Common myeloid progenitor, CD34-positive (primary cell): ENCODE measurements around the gene KCNIP1.

Source experiments
- CTCF ChIA-PET: fragments of 350-600 bp; sonication (Branson Sonifier 250); formaldehyde crosslinking; loops from one replicate; lab custom pipeline; 2021; ENCODE audit warnings: antibody characterized with exemption; lab: Charles Lee
- POLR2A ChIA-PET: fragments of 350-600 bp; sonication (Branson Sonifier 250); formaldehyde crosslinking; loops from one replicate; lab custom pipeline; 2021; ENCODE audit warnings: antibody characterized with exemption; lab: Charles Lee
- DNase-seq, 3 donors: peaks; one replicate each; pipeline versions ENCODE4 v3.0.0 to v3.0.0-alpha.2; 2013
- H3K27ac ChIP-seq, 2 experiments: 1 replicate in 1 of 2; 2 replicates in 1 of 2; pipeline ENCODE4 v1.7.0; 2013; ENCODE audit warnings: inconsistent platforms in 2 of 2, low read length in 2 of 2, mild to moderate bottlenecking in 2 of 2, low read depth in 1 of 2, moderate library complexity in 1 of 2; ENCODE audit not compliant: severe bottlenecking in 2 of 2, insufficient read depth in 1 of 2, poor library complexity in 1 of 2
- H3K27me3 ChIP-seq, 5 experiments: replicated peaks in 2 of 5; 1 replicate in 3 of 5; 2 replicates in 2 of 5; pipeline versions ENCODE4 v1.6.1 to v1.7.0; 2013; ENCODE audit warnings: low read length in 4 of 5, mild to moderate bottlenecking in 2 of 5, moderate library complexity in 2 of 5, inconsistent platforms in 1 of 5; ENCODE audit not compliant: insufficient read depth in 5 of 5, control insufficient read depth in 4 of 5
- H3K36me3 ChIP-seq, 4 experiments: 1 replicate in 2 of 4; 2 replicates in 2 of 4; pipeline versions ENCODE4 v1.6.1 to v1.7.0; 2013; ENCODE audit warnings: low read length in 3 of 4, control low read depth in 1 of 4, mild to moderate bottlenecking in 1 of 4; ENCODE audit not compliant: control insufficient read depth in 4 of 4, insufficient read depth in 4 of 4
- H3K4me1 ChIP-seq, 4 experiments: 1 replicate in 3 of 4; 2 replicates in 1 of 4; pipeline versions ENCODE4 v1.6.1 to v1.7.1; 2013; ENCODE audit warnings: low read length in 3 of 4, mild to moderate bottlenecking in 3 of 4, control low read depth in 1 of 4, inconsistent platforms in 1 of 4, moderate library complexity in 1 of 4; ENCODE audit not compliant: control insufficient read depth in 4 of 4, insufficient read depth in 4 of 4; ENCODE audit errors: control extremely low read depth in 1 of 4
- H3K4me3 ChIP-seq, 7 experiments: 1 replicate in 4 of 7; 2 replicates in 3 of 7; pipeline versions ENCODE4 v1.5.1 to v1.7.0; 2013; ENCODE audit warnings: mild to moderate bottlenecking in 7 of 7, low read length in 6 of 7, moderate library complexity in 6 of 7, inconsistent platforms in 2 of 7, low read depth in 2 of 7, control low read depth in 1 of 7; ENCODE audit not compliant: insufficient read depth in 4 of 7, control insufficient read depth in 1 of 7; ENCODE audit errors: extremely low read depth in 1 of 7
- H3K9me3 ChIP-seq, 5 experiments: 1 replicate in 4 of 5; 2 replicates in 1 of 5; pipeline versions ENCODE4 v1.6.1 to v1.7.1; 2013; ENCODE audit warnings: low read length in 4 of 5, mild to moderate bottlenecking in 2 of 5, inconsistent platforms in 1 of 5, low read depth in 1 of 5, moderate library complexity in 1 of 5; ENCODE audit not compliant: control insufficient read depth in 4 of 5, insufficient read depth in 2 of 5; ENCODE audit errors: control extremely low read depth in 1 of 5
- WGBS: methylation state at CpG from one replicate; pipeline ENCODE4 v1.1.5; 2013; ENCODE audit not compliant: insufficient coverage; 5-methylcytosine and 5-hydroxymethylcytosine counted together

Gene KCNIP1

DNA sequence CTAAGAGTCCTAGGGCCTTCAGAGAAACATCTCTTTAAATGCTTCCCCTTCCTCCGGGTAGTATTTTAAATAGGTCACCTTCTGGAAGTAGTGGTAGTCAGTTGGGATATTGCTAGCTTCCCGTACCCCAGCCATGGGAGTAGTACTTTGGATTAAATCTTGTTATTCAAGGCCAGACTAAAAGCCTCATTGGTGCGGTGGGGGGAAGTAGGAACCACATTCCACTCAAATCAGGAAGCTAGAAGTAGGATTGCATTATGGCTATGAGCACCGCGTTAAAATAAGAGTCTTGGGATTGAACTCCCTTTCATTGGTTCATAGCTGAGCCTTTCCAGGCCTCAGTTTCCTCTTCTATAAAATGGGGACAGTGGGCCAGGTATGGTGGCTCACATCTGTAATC is 6.7 kb downstream of the KCNIP1 start:
- no peaks in the 10 kb centered on the region for H3K9me3 ChIP-seq
- no peaks in the 10 kb centered on the region for H3K4me1 ChIP-seq
- ChIA-PET POLR2A (interaction anchor here (0.7 kb wide), 1 partner anchor 103 kb away, joined by 3 read pairs; no protein-coding TSS in a partner anchor), CTCF (interaction anchor here (0.8 kb wide), 1 partner anchor 16 kb away, joined by 3 read pairs; no protein-coding TSS in a partner anchor)
- peaks cover 2 to 13% (median 11%) of the 10 kb centered on the region in 5 experiments for H3K27me3 ChIP-seq
- H3K4me3 ChIP-seq = no peak overlapping the region
- no peak for DNase-seq
- no peaks in the 10 kb centered on the region for H3K36me3 ChIP-seq
- no peak overlapping the region for H3K27ac ChIP-seq
- WGBS = 90% methylated on average over 3 of the region's 5 CpGs

DNA sequence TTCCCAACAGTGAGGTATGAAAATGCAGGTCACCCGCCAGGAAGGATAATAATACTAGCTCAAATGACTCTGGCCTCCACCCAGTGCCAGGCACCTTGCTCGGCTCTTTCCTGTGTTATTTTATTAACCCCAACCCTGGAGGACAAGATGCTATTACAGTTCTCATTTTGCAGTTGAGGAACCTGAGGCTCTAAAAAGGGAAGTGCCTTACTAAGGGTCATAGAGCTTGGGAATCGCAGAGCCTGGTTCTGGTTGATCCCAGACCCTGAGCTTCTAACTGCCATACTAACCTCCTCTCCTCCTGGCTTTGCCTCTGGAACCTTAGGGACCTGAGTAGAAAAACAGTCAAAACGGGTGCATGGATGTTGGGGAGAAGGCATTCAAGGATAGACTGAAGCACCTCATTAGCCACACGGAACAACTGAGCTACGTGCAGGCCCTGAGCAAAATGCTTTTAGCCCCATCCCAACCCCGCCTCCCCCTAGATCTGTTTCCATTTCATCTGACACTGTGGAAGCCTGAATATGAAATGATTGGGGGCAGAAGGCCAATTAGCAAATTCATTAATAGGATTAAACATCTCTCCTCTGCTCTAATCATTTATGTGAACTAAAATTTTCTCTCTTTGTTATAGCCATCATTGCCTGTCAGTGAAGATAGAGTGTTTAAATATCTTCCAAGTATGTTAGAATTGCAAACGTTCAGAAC is 7.9 kb downstream of the KCNIP1 start:
- no peaks in the 10 kb centered on the region for H3K4me1 ChIP-seq
- no peaks in the 10 kb centered on the region for H3K9me3 ChIP-seq
- CTCF ChIA-PET = interaction anchor here (0.8 to 1.2 kb wide), 2 partner anchors 14 to 59 kb away, joined by 3 read pairs; no protein-coding TSS in a partner anchor
- no peak overlapping the region for H3K27ac ChIP-seq
- DNase-seq = peak in 2 of 3 donors; percentile 16 to 17
- POLR2A ChIA-PET = no interaction called here
- no peaks in the 10 kb centered on the region for H3K36me3 ChIP-seq
- peaks cover under 1 to 9% (median 2%) of the 10 kb centered on the region in 5 experiments for H3K27me3 ChIP-seq
- no peak overlapping the region for H3K4me3 ChIP-seq
- 84% methylated on average over 6 of the region's 8 CpGs for WGBS

DNA sequence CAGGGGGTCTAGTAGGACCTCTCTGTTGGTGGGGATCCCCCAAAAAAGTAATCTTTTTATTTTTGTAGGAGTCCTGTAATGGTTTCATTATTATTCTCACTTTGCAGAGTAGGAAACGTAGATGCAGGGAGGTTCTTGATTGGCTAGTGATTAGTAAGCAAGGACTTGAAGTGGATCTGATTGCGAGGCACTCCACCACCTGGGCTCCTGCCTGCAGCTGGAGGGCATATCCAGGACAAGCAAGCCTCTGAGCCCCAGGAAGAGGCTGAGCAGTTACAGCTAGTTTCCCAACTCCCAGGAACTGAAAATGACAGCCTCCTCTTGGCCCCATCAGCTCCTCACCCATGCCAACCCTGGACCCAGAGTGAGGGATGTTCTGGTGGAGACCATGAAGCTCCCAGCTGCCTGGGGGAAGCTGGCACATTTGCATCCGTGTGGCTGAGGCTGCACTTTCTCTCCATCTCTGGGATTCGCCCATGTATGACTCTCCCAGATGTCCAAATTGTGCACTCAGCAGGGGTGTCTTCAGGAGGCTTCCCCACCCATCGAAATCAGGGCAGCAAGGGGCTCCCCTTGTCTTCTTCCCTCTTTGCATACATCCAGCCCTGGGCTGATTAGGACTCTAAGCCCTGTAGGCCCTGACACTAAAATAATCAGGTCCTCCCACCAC is 10.2 kb downstream of the KCNIP1 start:
- ChIA-PET POLR2A (no interaction called here), CTCF (interaction anchor here (2.6 kb wide), 1 partner anchor 8 kb away, joined by 10 read pairs; no protein-coding TSS in a partner anchor)
- Histone ChIP-seq H3K4me3 (no peak overlapping the region), H3K9me3 (no peaks in the 10 kb centered on the region), H3K36me3 (no peaks in the 10 kb centered on the region), H3K27me3 (peaks cover 0 to 7% (median 0%) of the 10 kb centered on the region in 5 experiments), H3K4me1 (no peaks in the 10 kb centered on the region), H3K27ac (no peak overlapping the region)
- no peak for DNase-seq
- WGBS = 98% methylated on average over 5 of the region's 5 CpGs

DNA sequence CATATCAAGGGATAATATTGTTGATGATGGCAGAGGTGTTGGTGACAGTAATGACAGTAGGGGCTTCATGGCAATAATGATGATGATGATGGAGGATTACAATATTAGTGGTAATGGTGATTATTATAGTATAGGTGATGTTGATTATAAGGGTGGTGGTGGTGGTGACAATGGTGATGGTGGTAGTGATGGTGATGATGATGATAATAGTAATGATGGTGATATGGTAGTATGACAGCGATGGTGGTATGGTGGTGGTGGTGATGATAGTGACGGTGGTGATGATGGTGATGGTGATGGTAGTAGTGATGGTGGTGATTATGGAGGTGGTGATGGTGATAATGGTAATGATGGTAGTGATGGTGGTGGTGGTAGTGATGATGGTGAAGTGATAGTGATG is 13.6 kb downstream of the KCNIP1 start:
- Histone ChIP-seq H3K27ac (no peak overlapping the region), H3K4me1 (peaks cover 0 to 6% (median 4%) of the 10 kb centered on the region in 4 experiments), H3K36me3 (no peaks in the 10 kb centered on the region), H3K9me3 (peaks cover 0 to 3% (median 0%) of the 10 kb centered on the region in 5 experiments), H3K4me3 (no peak overlapping the region), H3K27me3 (peaks cover 0 to 7% (median 0%) of the 10 kb centered on the region in 5 experiments)
- CTCF ChIA-PET = no interaction called here
- WGBS = 96% methylated on average over 2 of the region's 2 CpGs
- POLR2A ChIA-PET = no interaction called here
- no peak for DNase-seq

DNA sequence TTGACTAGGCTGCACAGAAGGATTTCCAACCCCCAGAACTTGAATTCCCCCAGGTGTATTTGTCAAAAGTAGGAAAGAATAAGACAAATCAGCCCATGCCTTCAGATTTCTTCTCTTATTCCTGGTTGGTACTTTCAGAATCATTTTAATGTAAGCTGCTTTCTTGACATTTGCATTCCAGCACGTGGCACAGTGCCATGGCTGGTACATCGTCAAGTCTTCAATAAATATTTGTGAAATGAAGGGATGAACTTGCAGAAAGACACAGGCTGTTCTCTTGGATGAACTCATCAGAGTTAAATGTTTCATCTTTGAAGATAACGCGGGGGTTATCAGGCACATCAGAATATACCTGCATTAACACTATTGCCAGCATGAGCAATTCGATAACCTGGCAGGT is 14.5 kb downstream of the KCNIP1 start:
- Histone ChIP-seq H3K9me3 (peaks cover 0 to 3% (median 0%) of the 10 kb centered on the region in 5 experiments), H3K27ac (no peak overlapping the region), H3K36me3 (no peaks in the 10 kb centered on the region), H3K4me3 (no peak overlapping the region), H3K27me3 (peaks cover 0 to 8% (median 0%) of the 10 kb centered on the region in 5 experiments), H3K4me1 (peaks cover 0 to 9% (median 5%) of the 10 kb centered on the region in 4 experiments)
- 98% methylated on average over 5 of the region's 5 CpGs for WGBS
- POLR2A ChIA-PET = no interaction called here
- DNase-seq = no peak
- CTCF ChIA-PET = no interaction called here

DNA sequence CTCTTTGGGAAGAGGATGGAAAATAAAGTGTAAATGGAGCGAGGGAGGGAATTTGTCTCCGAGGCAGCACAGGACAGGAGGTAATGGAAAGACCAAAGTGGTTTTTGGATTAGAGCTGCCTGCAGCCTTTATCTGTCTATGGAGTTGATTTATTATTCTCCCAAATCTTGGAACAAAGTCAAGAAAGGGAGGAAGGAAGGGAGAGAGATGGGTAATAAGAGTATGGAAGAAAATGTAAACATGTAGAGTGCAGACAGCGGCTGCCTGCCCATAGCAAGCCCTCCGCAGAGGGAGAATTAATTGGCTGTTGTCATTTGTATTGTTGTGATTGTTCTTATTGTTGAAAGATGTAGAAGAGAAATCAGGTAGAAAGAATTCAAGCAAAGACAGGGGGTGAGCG is 15.7 kb downstream of the KCNIP1 start:
- H3K36me3 ChIP-seq = no peaks in the 10 kb centered on the region
- peaks cover 0 to 9% (median 5%) of the 10 kb centered on the region in 4 experiments for H3K4me1 ChIP-seq
- peaks cover 0 to 15% (median 0%) of the 10 kb centered on the region in 5 experiments for H3K27me3 ChIP-seq
- CTCF ChIA-PET = interaction anchor here (0.9 kb wide), 1 partner anchor 10 kb away, joined by 4 read pairs; no protein-coding TSS in a partner anchor
- H3K4me3 ChIP-seq = no peak overlapping the region
- WGBS = 98% methylated on average over 4 of the region's 5 CpGs
- DNase-seq = no peak
- H3K27ac ChIP-seq = no peak overlapping the region
- POLR2A ChIA-PET = no interaction called here
- peaks cover 0 to 3% (median 0%) of the 10 kb centered on the region in 5 experiments for H3K9me3 ChIP-seq
